Keratinocyte (primary cell): Measurements from ENCODE around the gene ZP1. TPM values are rescaled to one million over a fixed set of nuclear protein-coding genes. Genes with fewer than 3 reads are reported as not detected.
A peak's percentile ranks its signal among the peaks of the same experiment; 100 is the strongest.

Experiments
- DNase-seq: peaks from one replicate; pipeline ENCODE4 v3.0.0-alpha.2; 2011; ENCODE audit warnings: low read depth, missing footprints, low spot score
- FAIRE-seq: peaks from 2 replicates; lab custom pipeline; 2011; peaks lifted over from hg19 to GRCh38; lab: Jason Lieb, UNC
- H2AFZ ChIP-seq: 2 replicates; pipeline ENCODE4 v1.6.0; 2012; ENCODE audit warnings: low read length, control low read depth, inconsistent platforms; ENCODE audit not compliant: control insufficient read depth
- H3K27ac ChIP-seq: 2 replicates; pipeline ENCODE4 v1.5.1; 2011; ENCODE audit warnings: low read length; ENCODE audit not compliant: control insufficient read depth, insufficient read depth
- H3K27me3 ChIP-seq: 3 replicates; pipeline ENCODE4 v1.6.0; 2011; ENCODE audit warnings: low read length; ENCODE audit not compliant: control insufficient read depth, insufficient read depth; ENCODE audit errors: extremely low read depth
- H3K36me3 ChIP-seq, 2 experiments: 2 replicates in 1 of 2; 3 replicates in 1 of 2; pipeline ENCODE4 v1.5.1; 2011; ENCODE audit warnings: low read length in 2 of 2, mild to moderate bottlenecking in 1 of 2; ENCODE audit not compliant: control insufficient read depth in 2 of 2, insufficient read depth in 2 of 2; ENCODE audit errors: extremely low read depth in 1 of 2
- H3K4me1 ChIP-seq: 3 replicates; pipeline ENCODE4 v1.5.1; 2011; ENCODE audit warnings: low read length; ENCODE audit not compliant: control insufficient read depth, insufficient read depth; ENCODE audit errors: extremely low read depth
- H3K4me2 ChIP-seq: 3 replicates; pipeline ENCODE4 v1.6.0; 2011; ENCODE audit warnings: low read depth, low read length; ENCODE audit not compliant: control insufficient read depth, insufficient read depth; ENCODE audit errors: extremely low read depth
- H3K4me3 ChIP-seq, 3 experiments: fragments of 200-600 bp in 1 of 3; sonication (generic) in 1 of 3; 2 replicates in 2 of 3; 3 replicates in 1 of 3; pipeline ENCODE4 v1.5.1; 2011 to 2016; ENCODE audit warnings: low read length in 3 of 3, mild to moderate bottlenecking in 3 of 3, control low read depth in 2 of 3, inconsistent platforms in 1 of 3, low read depth in 1 of 3, mixed read lengths in 1 of 3, mixed run types in 1 of 3, moderate library complexity in 1 of 3; ENCODE audit not compliant: control insufficient read depth in 2 of 3, insufficient read depth in 2 of 3; ENCODE audit errors: extremely low read depth in 1 of 3
- H3K79me2 ChIP-seq: 2 replicates; pipeline ENCODE4 v1.6.0; 2012; ENCODE audit warnings: low read length; ENCODE audit not compliant: control insufficient read depth, insufficient read depth
- H3K9ac ChIP-seq: 3 replicates; pipeline ENCODE4 v1.6.0; 2011; ENCODE audit warnings: low read length; ENCODE audit not compliant: control insufficient read depth, insufficient read depth; ENCODE audit errors: extremely low read depth
- H3K9me1 ChIP-seq: 3 replicates; pipeline ENCODE4 v1.6.0; 2011; ENCODE audit warnings: low read length; ENCODE audit not compliant: control insufficient read depth, insufficient read depth; ENCODE audit errors: extremely low read depth
- H3K9me3 ChIP-seq: 2 replicates; pipeline ENCODE4 v1.5.1; 2012; ENCODE audit warnings: low read depth, low read length; ENCODE audit not compliant: control insufficient read depth
- H4K20me1 ChIP-seq: 3 replicates; pipeline ENCODE4 v1.6.0; 2011; ENCODE audit warnings: low read length; ENCODE audit not compliant: control insufficient read depth, insufficient read depth; ENCODE audit errors: extremely low read depth
- CTCF ChIP-seq, 3 experiments: IDR thresholded peaks in 1 of 3; conservative IDR thresholded peaks in 1 of 3; optimal IDR thresholded peaks in 1 of 3; 2 replicates in 2 of 3; 3 replicates in 1 of 3; pipeline versions ENCODE3 to v1.5.1; 2011; ENCODE audit warnings: low read length in 3 of 3, mild to moderate bottlenecking in 3 of 3, moderate library complexity in 2 of 3, control low read depth in 1 of 3, inconsistent platforms in 1 of 3; ENCODE audit not compliant: insufficient read depth in 2 of 3; ENCODE audit errors: extremely low read depth in 1 of 3
- EZH2 ChIP-seq: IDR thresholded peaks from one replicate; pipeline ENCODE4 v1.6.1; 2012; ENCODE audit warnings: inconsistent platforms, mild to moderate bottlenecking, low read length, moderate library complexity
- dilution Hi-C: fragments of 300-500 bp; cut with MboI; formaldehyde crosslinking; loops from one replicate; pipeline ENCODE4 v1.7.0; 2020; ENCODE audit warnings: low sequenced_read_pairs; ENCODE audit not compliant: extremely low pct_ligation_motif_present
- polyA plus RNA-seq, 5 experiments: library from polyadenylated mRNA; depleted of rRNA in 3 of 5; stranded (reverse) in 3 of 5; stranded (forward) in 1 of 5; unstranded in 1 of 5; fragments of >200 nt; gene quantifications; 1 replicate in 1 of 5; 2 replicates in 3 of 5; 3 replicates in 1 of 5; pipeline versions ENCODE4 v1.2.1 to v1.2.3, GENCODE V29; 2011 to 2012; ENCODE audit warnings: missing spikeins in 2 of 5, low read depth in 1 of 5, low replicate concordance in 1 of 5

Gene ZP1
- polyA plus RNA-seq, 1 donor (not counting 4 experiments of a cell fraction or from before 2014, with no cell fraction given) = not detected

- H3K79me2 ChIP-seq = peaks cover 44% of the 10 kb centered on the region
- FAIRE-seq = no peak
- H3K4me3 ChIP-seq = peak overlapping the region; percentile 72 to 96 (median 73)
- peaks cover 8% of the 10 kb centered on the region for H4K20me1 ChIP-seq
- peak overlapping the region; percentile 96 for H3K4me2 ChIP-seq
- no peak overlapping the region for H2AFZ ChIP-seq
- no peaks in the 10 kb centered on the region for H3K9me1 ChIP-seq
- TF ChIP-seq EZH2 (no peak), CTCF (optimal IDR thresholded peaks at IDR 0.05 in 1 of 3, IDR thresholded peaks at IDR 0.05 in 1 of 3, conservative IDR thresholded peaks at IDR 0.05 in 1 of 3; ENCODE audit: extremely low read depth in 1 of 3, insufficient read depth in 2 of 3, low read length in 3 of 3) (no peak)
- dilution Hi-C loops = no loop called here
- H3K27me3 ChIP-seq = no peaks in the 10 kb centered on the region
- peaks cover 15 to 30% of the 10 kb centered on the region in 2 experiments for H3K36me3 ChIP-seq
- H3K9me3 ChIP-seq = no peaks in the 10 kb centered on the region
- H3K9ac ChIP-seq = peak overlapping the region; percentile 97
- no peak for DNase-seq
- peaks cover 29% of the 10 kb centered on the region for H3K4me1 ChIP-seq
- H3K27ac ChIP-seq = peak overlapping the region; percentile 95
Measured at GRCh38 chr11:60844045-60844869, 23.1 kb upstream of the ZP1 start.

- peak overlapping the region; percentile 96 for H3K4me2 ChIP-seq
- H3K9me3 ChIP-seq = no peaks in the 10 kb centered on the region
- peaks cover 44% of the 10 kb centered on the region for H3K79me2 ChIP-seq
- peak overlapping the region in 2 of 3 experiments; percentile 72 to 96 for H3K4me3 ChIP-seq
- H3K36me3 ChIP-seq = peaks cover 19 to 34% of the 10 kb centered on the region in 2 experiments
- DNase-seq (no peak), FAIRE-seq (no peak)
- H3K4me1 ChIP-seq = peaks cover 29% of the 10 kb centered on the region
- H2AFZ ChIP-seq = no peak overlapping the region
- no peaks in the 10 kb centered on the region for H3K27me3 ChIP-seq
- TF ChIP-seq EZH2 (no peak), CTCF (optimal IDR thresholded peaks at IDR 0.05 in 1 of 3, IDR thresholded peaks at IDR 0.05 in 1 of 3, conservative IDR thresholded peaks at IDR 0.05 in 1 of 3; ENCODE audit: extremely low read depth in 1 of 3, insufficient read depth in 2 of 3, low read length in 3 of 3) (no peak)
- no peak overlapping the region for H3K27ac ChIP-seq
- no peaks in the 10 kb centered on the region for H3K9me1 ChIP-seq
- H3K9ac ChIP-seq = peak overlapping the region; percentile 97
- dilution Hi-C loops = no loop called here
- H4K20me1 ChIP-seq = peaks cover 8% of the 10 kb centered on the region
Measured at GRCh38 chr11:60844870-60845221, 22.5 kb upstream of the ZP1 start.
